ENCODE data around the gene CTPS2.

- TF ChIP-seq, protein P1, sequence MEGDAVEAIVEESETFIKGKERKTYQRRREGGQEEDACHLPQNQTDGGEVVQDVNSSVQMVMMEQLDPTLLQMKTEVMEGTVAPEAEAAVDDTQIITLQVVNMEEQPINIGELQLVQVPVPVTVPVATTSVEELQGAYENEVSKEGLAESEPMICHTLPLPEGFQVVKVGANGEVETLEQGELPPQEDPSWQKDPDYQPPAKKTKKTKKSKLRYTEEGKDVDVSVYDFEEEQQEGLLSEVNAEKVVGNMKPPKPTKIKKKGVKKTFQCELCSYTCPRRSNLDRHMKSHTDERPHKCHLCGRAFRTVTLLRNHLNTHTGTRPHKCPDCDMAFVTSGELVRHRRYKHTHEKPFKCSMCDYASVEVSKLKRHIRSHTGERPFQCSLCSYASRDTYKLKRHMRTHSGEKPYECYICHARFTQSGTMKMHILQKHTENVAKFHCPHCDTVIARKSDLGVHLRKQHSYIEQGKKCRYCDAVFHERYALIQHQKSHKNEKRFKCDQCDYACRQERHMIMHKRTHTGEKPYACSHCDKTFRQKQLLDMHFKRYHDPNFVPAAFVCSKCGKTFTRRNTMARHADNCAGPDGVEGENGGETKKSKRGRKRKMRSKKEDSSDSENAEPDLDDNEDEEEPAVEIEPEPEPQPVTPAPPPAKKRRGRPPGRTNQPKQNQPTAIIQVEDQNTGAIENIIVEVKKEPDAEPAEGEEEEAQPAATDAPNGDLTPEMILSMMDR (conservative IDR thresholded peaks at IDR 0.05; ENCODE audit: low read depth, low read length) = no peak
- no peak for TF ChIP-seq EZH2 (IDR thresholded peaks at IDR 0.05; ENCODE audit: low read length, unreplicated experiment)
Measured at GRCh38 chrX:16662402-16662801, 50.1 kb downstream of the CTPS2 start.
